ENCODE data around the gene TMEM209.

The TMEM209 gene

GRCh38 chr7:130118801-130119200 is 86.4 kb downstream of the TMEM209 start:
- no peak for DNase-seq

GRCh38 chr7:130118294-130118693 is 86.9 kb downstream of the TMEM209 start:
- peak; percentile 7 for DNase-seq

GRCh38 chr7:130114776-130115175 is 90.4 kb downstream of the TMEM209 start:
- no peak for DNase-seq

Measured in activated CD4-positive, alpha-beta T cell treated with anti-CD3 and anti-CD28 coated beads, Interleukin-2, Interleukin-6, amounts not matched to agents 100 ng/mL and 50 ng/mL, durations not matched to agents 16 hours and 8 hours (primary cell).